ENCODE measurements around the gene VAMP5. TPM values are rescaled to one million over a fixed set of nuclear protein-coding genes. Genes with fewer than 3 reads are reported as not detected.
"Not testable (repeated sequence)": the region's sequence is repeated elsewhere in the genome, so short reads cannot be mapped to it uniquely, and the experiment has no call there.

VAMP5 gene
- total and polyA plus RNA-seq, 2 experiments from 2014 or later, result 0.87 to 7.8 TPM

DNA sequence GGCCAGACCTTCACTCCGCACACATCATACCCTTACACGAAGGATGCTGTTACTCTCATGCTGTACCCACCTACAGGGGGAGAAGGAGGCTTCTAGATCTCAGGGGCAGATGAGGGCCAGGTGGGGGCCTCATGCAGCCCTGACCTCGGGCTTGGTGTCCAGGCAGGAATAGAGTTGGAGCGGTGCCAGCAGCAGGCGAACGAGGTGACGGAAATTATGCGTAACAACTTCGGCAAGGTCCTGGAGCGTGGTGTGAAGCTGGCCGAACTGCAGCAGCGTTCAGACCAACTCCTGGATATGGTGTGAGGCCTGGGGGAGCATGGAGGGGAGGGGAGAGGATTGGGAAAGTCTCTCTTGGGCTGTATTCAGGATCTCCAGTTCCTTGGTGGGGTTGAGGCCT is 7.3 kb downstream of the VAMP5 start:
- H3K4me1 Mint-ChIP-seq, result peaks cover 8% of the 10 kb centered on the region; the same call in 2 of the 3 replicates
- H3K9me3 Mint-ChIP-seq, result no peaks in the 10 kb centered on the region
- H3K27ac ChIP-seq (ENCODE audit: low read depth), result no peak overlapping the region
- H3K4me3 ChIP-seq, result no peak overlapping the region
- TF ChIP-seq, protein P1, sequence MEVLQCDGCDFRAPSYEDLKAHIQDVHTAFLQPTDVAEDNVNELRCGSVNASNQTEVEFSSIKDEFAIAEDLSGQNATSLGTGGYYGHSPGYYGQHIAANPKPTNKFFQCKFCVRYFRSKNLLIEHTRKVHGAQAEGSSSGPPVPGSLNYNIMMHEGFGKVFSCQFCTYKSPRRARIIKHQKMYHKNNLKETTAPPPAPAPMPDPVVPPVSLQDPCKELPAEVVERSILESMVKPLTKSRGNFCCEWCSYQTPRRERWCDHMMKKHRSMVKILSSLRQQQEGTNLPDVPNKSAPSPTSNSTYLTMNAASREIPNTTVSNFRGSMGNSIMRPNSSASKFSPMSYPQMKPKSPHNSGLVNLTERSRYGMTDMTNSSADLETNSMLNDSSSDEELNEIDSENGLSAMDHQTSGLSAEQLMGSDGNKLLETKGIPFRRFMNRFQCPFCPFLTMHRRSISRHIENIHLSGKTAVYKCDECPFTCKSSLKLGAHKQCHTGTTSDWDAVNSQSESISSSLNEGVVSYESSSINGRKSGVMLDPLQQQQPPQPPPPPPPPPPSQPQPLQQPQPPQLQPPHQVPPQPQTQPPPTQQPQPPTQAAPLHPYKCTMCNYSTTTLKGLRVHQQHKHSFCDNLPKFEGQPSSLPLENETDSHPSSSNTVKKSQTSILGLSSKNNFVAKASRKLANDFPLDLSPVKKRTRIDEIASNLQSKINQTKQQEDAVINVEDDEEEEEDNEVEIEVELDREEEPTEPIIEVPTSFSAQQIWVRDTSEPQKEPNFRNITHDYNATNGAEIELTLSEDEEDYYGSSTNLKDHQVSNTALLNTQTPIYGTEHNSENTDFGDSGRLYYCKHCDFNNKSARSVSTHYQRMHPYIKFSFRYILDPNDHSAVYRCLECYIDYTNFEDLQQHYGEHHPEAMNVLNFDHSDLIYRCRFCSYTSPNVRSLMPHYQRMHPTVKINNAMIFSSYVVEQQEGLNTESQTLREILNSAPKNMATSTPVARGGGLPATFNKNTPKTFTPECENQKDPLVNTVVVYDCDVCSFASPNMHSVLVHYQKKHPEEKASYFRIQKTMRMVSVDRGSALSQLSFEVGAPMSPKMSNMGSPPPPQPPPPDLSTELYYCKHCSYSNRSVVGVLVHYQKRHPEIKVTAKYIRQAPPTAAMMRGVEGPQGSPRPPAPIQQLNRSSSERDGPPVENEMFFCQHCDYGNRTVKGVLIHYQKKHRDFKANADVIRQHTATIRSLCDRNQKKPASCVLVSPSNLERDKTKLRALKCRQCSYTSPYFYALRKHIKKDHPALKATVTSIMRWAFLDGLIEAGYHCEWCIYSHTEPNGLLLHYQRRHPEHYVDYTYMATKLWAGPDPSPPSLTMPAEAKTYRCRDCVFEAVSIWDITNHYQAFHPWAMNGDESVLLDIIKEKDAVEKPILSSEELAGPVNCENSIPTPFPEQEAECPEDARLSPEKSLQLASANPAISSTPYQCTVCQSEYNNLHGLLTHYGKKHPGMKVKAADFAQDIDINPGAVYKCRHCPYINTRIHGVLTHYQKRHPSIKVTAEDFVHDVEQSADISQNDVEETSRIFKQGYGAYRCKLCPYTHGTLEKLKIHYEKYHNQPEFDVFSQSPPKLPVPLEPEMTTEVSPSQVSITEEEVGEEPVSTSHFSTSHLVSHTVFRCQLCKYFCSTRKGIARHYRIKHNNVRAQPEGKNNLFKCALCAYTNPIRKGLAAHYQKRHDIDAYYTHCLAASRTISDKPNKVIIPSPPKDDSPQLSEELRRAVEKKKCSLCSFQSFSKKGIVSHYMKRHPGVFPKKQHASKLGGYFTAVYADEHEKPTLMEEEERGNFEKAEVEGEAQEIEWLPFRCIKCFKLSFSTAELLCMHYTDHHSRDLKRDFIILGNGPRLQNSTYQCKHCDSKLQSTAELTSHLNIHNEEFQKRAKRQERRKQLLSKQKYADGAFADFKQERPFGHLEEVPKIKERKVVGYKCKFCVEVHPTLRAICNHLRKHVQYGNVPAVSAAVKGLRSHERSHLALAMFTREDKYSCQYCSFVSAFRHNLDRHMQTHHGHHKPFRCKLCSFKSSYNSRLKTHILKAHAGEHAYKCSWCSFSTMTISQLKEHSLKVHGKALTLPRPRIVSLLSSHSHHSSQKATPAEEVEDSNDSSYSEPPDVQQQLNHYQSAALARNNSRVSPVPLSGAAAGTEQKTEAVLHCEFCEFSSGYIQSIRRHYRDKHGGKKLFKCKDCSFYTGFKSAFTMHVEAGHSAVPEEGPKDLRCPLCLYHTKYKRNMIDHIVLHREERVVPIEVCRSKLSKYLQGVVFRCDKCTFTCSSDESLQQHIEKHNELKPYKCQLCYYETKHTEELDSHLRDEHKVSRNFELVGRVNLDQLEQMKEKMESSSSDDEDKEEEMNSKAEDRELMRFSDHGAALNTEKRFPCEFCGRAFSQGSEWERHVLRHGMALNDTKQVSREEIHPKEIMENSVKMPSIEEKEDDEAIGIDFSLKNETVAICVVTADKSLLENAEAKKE (CRISPR knock-in tag; IDR thresholded peaks at IDR 0.05), result no peak
- TF ChIP-seq POLR2AphosphoS5 (IDR thresholded peaks at IDR 0.05; ENCODE audit: low read depth) (no peak), ZNF114 (CRISPR knock-in tag; IDR thresholded peaks at IDR 0.05) (no peak), JUNB (IDR thresholded peaks at IDR 0.05; ENCODE audit: unreplicated experiment) (no peak), STAT1 (IDR thresholded peaks at IDR 0.05; ENCODE audit: unreplicated experiment) (no peak)
- TF ChIP-seq, protein P2, sequence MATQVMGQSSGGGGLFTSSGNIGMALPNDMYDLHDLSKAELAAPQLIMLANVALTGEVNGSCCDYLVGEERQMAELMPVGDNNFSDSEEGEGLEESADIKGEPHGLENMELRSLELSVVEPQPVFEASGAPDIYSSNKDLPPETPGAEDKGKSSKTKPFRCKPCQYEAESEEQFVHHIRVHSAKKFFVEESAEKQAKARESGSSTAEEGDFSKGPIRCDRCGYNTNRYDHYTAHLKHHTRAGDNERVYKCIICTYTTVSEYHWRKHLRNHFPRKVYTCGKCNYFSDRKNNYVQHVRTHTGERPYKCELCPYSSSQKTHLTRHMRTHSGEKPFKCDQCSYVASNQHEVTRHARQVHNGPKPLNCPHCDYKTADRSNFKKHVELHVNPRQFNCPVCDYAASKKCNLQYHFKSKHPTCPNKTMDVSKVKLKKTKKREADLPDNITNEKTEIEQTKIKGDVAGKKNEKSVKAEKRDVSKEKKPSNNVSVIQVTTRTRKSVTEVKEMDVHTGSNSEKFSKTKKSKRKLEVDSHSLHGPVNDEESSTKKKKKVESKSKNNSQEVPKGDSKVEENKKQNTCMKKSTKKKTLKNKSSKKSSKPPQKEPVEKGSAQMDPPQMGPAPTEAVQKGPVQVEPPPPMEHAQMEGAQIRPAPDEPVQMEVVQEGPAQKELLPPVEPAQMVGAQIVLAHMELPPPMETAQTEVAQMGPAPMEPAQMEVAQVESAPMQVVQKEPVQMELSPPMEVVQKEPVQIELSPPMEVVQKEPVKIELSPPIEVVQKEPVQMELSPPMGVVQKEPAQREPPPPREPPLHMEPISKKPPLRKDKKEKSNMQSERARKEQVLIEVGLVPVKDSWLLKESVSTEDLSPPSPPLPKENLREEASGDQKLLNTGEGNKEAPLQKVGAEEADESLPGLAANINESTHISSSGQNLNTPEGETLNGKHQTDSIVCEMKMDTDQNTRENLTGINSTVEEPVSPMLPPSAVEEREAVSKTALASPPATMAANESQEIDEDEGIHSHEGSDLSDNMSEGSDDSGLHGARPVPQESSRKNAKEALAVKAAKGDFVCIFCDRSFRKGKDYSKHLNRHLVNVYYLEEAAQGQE (IDR thresholded peaks at IDR 0.05; ENCODE audit: unreplicated experiment), result no peak
- H3K36me3 ChIP-seq (ENCODE audit: insufficient read depth), result no peaks in the 10 kb centered on the region
- no peak overlapping the region for H2AFZ ChIP-seq
- no peaks in the 10 kb centered on the region for H3K27me3 ChIP-seq (ENCODE audit: insufficient read depth)
- no peaks in the 10 kb centered on the region for H3F3A ChIP-seq (replicated peaks; ENCODE audit: low read depth)
- no peak overlapping the region for H3K4me3 Mint-ChIP-seq
- H3K36me3 Mint-ChIP-seq (ENCODE audit: low read depth), result no peaks in the 10 kb centered on the region
- H3K27ac Mint-ChIP-seq, result no peak overlapping the region; the same call in 1 of the 2 replicates
- H3K9me2 ChIP-seq (ENCODE audit: insufficient read depth), result no peaks in the 10 kb centered on the region
- no peak for ATAC-seq
- peaks cover 9% of the 10 kb centered on the region for H3K79me2 ChIP-seq (replicated peaks; ENCODE audit: insufficient read depth)
- no peak overlapping the region for H3K4me2 ChIP-seq
- DNase-seq (ENCODE audit: low spot score), result no peak
- peaks cover 5% of the 10 kb centered on the region for H3K4me1 ChIP-seq (ENCODE audit: insufficient read depth)
- peaks cover 8% of the 10 kb centered on the region for H3K27me3 Mint-ChIP-seq (ENCODE audit: insufficient read depth, low read depth, poor library complexity)
- 0 out of 2 replicates have a peak, but pooled peaks cover 4% of the 10 kb centered on the region for H4K20me1 ChIP-seq (replicated peaks; ENCODE audit: insufficient read depth)

DNA sequence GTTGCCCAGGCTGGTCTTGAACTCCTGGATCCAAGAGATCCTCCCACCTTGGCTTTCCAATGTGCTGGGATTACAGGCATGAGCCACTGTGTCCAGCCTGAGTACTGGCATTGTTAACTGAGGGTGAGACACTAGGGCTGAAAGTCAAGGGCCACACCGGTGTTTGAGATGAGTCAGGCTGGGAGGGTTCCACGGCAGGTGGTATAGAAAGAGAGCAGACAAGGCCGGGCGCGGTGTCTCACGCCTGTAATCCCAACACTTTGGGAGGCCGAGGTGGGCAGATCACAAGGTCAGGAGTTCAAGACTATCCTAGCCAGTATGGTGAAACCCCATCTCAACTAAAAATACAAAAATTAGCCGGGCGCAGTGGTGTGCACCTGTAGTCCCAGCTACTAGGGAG is 8.1 kb downstream of the VAMP5 start:
- not testable (repeated sequence) for H3K36me3 ChIP-seq (ENCODE audit: insufficient read depth); DNase-seq (ENCODE audit: low spot score); H3K27me3 ChIP-seq (ENCODE audit: insufficient read depth); H3K27me3 Mint-ChIP-seq (ENCODE audit: insufficient read depth, low read depth, poor library complexity); H2AFZ ChIP-seq; H3K4me3 ChIP-seq; H3K4me1 ChIP-seq (ENCODE audit: insufficient read depth); H3K27ac Mint-ChIP-seq; H3K4me1 Mint-ChIP-seq; H3K9me2 ChIP-seq (ENCODE audit: insufficient read depth); H3K4me2 ChIP-seq; H3K27ac ChIP-seq (ENCODE audit: low read depth); H4K20me1 ChIP-seq (replicated peaks; ENCODE audit: insufficient read depth); ATAC-seq; H3F3A ChIP-seq (replicated peaks; ENCODE audit: low read depth); H3K4me3 Mint-ChIP-seq; H3K36me3 Mint-ChIP-seq (ENCODE audit: low read depth); H3K9me3 Mint-ChIP-seq
- H3K79me2 ChIP-seq (replicated peaks; ENCODE audit: insufficient read depth), result peaks cover 14% of the 10 kb centered on the region

Measured in GM23338 (cell line).